H1 (cell line): Measurements from ENCODE around the gene ST6GALNAC4. TPM values are rescaled to one million over a fixed set of nuclear protein-coding genes. Genes with fewer than 3 reads are reported as not detected.

Experiments
- CTCF ChIA-PET: fragments of 300-600 bp; sonication (Branson Sonifier 250); formaldehyde crosslinking; loops from one replicate; lab custom pipeline; 2021; ENCODE audit not compliant: partially characterized antibody; lab: Charles Lee
- POLR2A ChIA-PET: fragments of 300-600 bp; sonication (Branson Sonifier 250); formaldehyde crosslinking; loops from one replicate; lab custom pipeline; 2021; ENCODE audit warnings: inconsistent platforms; ENCODE audit not compliant: partially characterized antibody; lab: Charles Lee
- DNase-seq, 2 experiments: peaks; one replicate each; pipeline versions ENCODE4 v3.0.0 to v3.0.0-alpha.2; 2010 to 2022; ENCODE audit warnings: low spot score in 2 of 2, low read depth in 1 of 2, mixed read lengths in 1 of 2
- FAIRE-seq: peaks from 2 replicates; lab custom pipeline; 2011; peaks lifted over from hg19 to GRCh38; lab: Jason Lieb, UNC
- H2AFZ ChIP-seq: 2 replicates; pipeline ENCODE4 v1.8.1; 2012; ENCODE audit warnings: low read length, inconsistent platforms
- H2AK5ac ChIP-seq: 2 replicates; pipeline ENCODE4 v1.6.1; 2013; ENCODE audit warnings: low read depth, low read length
- H2BK120ac ChIP-seq: replicated peaks from 2 replicates; pipeline ENCODE3; 2013; ENCODE audit warnings: low read depth, low read length, inconsistent platforms
- H2BK12ac ChIP-seq: 2 replicates; pipeline ENCODE4 v1.6.1; 2013; ENCODE audit warnings: low read depth, low read length
- H2BK15ac ChIP-seq: 2 replicates; pipeline ENCODE4 v1.6.1; 2013; ENCODE audit warnings: low read length
- H2BK20ac ChIP-seq: 2 replicates; pipeline ENCODE4 v1.6.1; 2013; ENCODE audit warnings: low read length
- H2BK5ac ChIP-seq: 2 replicates; pipeline ENCODE4 v1.6.1; 2013; ENCODE audit warnings: low read depth, low read length
- H3K14ac ChIP-seq: 2 replicates; pipeline ENCODE4 v1.6.1; 2013; ENCODE audit warnings: inconsistent platforms; ENCODE audit not compliant: insufficient read length
- H3K18ac ChIP-seq: 2 replicates; pipeline ENCODE4 v1.6.1; 2013; ENCODE audit warnings: low read length; ENCODE audit errors: extremely low read depth
- H3K23ac ChIP-seq: 2 replicates; pipeline ENCODE4 v1.6.1; 2013; ENCODE audit warnings: inconsistent platforms; ENCODE audit not compliant: insufficient read length
- H3K23me2 ChIP-seq: 2 replicates; pipeline ENCODE4 v1.6.1; 2013; ENCODE audit warnings: low read depth, low read length
- H3K27ac ChIP-seq: 2 replicates; pipeline ENCODE4 v1.6.1; 2011; ENCODE audit warnings: low read depth, low read length, inconsistent platforms
- H3K27me3 ChIP-seq, 4 experiments: replicated peaks in 1 of 4; 1 replicate in 1 of 4; 2 replicates in 3 of 4; pipeline versions ENCODE4 v1.6.1 to v1.8.1; 2011 to 2013; ENCODE audit warnings: low read length in 3 of 4, mild to moderate bottlenecking in 3 of 4, inconsistent platforms in 2 of 4, mixed read lengths in 2 of 4, moderate library complexity in 1 of 4; ENCODE audit not compliant: control insufficient read depth in 3 of 4, insufficient read depth in 3 of 4; ENCODE audit errors: extremely low read depth in 1 of 4
- H3K36me3 ChIP-seq, 4 experiments: 2 replicates each; pipeline versions ENCODE4 v1.6.1 to v1.8.1; 2011 to 2013; ENCODE audit warnings: mild to moderate bottlenecking in 4 of 4, low read length in 3 of 4, moderate library complexity in 2 of 4, control low read depth in 1 of 4, inconsistent platforms in 1 of 4; ENCODE audit not compliant: insufficient read depth in 4 of 4, control insufficient read depth in 2 of 4
- H3K4ac ChIP-seq: replicated peaks from 2 replicates; pipeline ENCODE3; 2013; ENCODE audit warnings: low read length, low read depth, mixed read lengths, inconsistent platforms; ENCODE audit not compliant: insufficient read length
- H3K4me1 ChIP-seq, 4 experiments: replicated peaks in 1 of 4; 1 replicate in 1 of 4; 2 replicates in 3 of 4; pipeline versions ENCODE4 v1.6.1 to v1.8.1; 2011 to 2013; ENCODE audit warnings: low read length in 3 of 4, inconsistent platforms in 2 of 4, mixed read lengths in 1 of 4; ENCODE audit not compliant: insufficient read depth in 4 of 4, control insufficient read depth in 3 of 4
- H3K4me2 ChIP-seq, 2 experiments: 2 replicates each; pipeline versions ENCODE4 v1.6.1 to v1.8.1; 2011 to 2013; ENCODE audit warnings: low read depth in 2 of 2, low read length in 2 of 2, control low read depth in 1 of 2, inconsistent platforms in 1 of 2, mild to moderate bottlenecking in 1 of 2; ENCODE audit not compliant: insufficient read depth in 1 of 2
- H3K4me3 ChIP-seq, 4 experiments: fragments of 200-600, 300-600 bp in 1 of 4; sonication (generic), shearing (Covaris generic), sonication (Bioruptor Twin) in 1 of 4; 2 replicates each; pipeline versions ENCODE4 v1.5.1 to v1.8.1; 2011 to 2016; ENCODE audit warnings: low read length in 4 of 4, low read depth in 3 of 4, control low read depth in 2 of 4, inconsistent platforms in 2 of 4, mild to moderate bottlenecking in 2 of 4, mixed read lengths in 1 of 4, moderate library complexity in 1 of 4; ENCODE audit not compliant: insufficient read depth in 2 of 4; ENCODE audit errors: extremely low read depth in 1 of 4
- H3K56ac ChIP-seq: replicated peaks from 2 replicates; pipeline ENCODE3; 2013; ENCODE audit warnings: low read depth, mild to moderate bottlenecking, mixed read lengths, low read length, inconsistent platforms; ENCODE audit not compliant: insufficient read length
- H3K79me1 ChIP-seq: 2 replicates; pipeline ENCODE4 v1.6.1; 2013; ENCODE audit warnings: low read depth, low read length, control low read depth
- H3K79me2 ChIP-seq, 2 experiments: 2 replicates each; pipeline versions ENCODE4 v1.6.1 to v1.8.1; 2012 to 2013; ENCODE audit warnings: low read length in 2 of 2, mild to moderate bottlenecking in 2 of 2, inconsistent platforms in 1 of 2; ENCODE audit not compliant: insufficient read depth in 2 of 2, control insufficient read depth in 1 of 2
- H3K9ac ChIP-seq, 4 experiments: replicated peaks in 1 of 4; 1 replicate in 1 of 4; 2 replicates in 3 of 4; pipeline versions ENCODE4 v1.6.1 to v1.8.1; 2011 to 2013; ENCODE audit warnings: low read depth in 3 of 4, low read length in 3 of 4, control low read depth in 2 of 4, mild to moderate bottlenecking in 2 of 4, moderate library complexity in 2 of 4, inconsistent platforms in 1 of 4; ENCODE audit errors: extremely low read depth in 1 of 4
- H3K9me3 ChIP-seq, 2 experiments: 2 replicates each; pipeline versions ENCODE4 v1.6.1 to v1.8.1; 2012 to 2013; ENCODE audit warnings: mild to moderate bottlenecking in 2 of 2, moderate library complexity in 2 of 2, control low read depth in 1 of 2, inconsistent platforms in 1 of 2, low read depth in 1 of 2, low read length in 1 of 2, mixed read lengths in 1 of 2; ENCODE audit not compliant: insufficient read depth in 2 of 2
- H4K20me1 ChIP-seq, 2 experiments: replicated peaks in 1 of 2; 2 replicates each; pipeline versions ENCODE3 to v1.8.1; 2011 to 2013; ENCODE audit warnings: inconsistent platforms in 2 of 2, low read length in 2 of 2, mild to moderate bottlenecking in 1 of 2; ENCODE audit not compliant: insufficient read depth in 2 of 2, control insufficient read depth in 1 of 2
- H4K5ac ChIP-seq: 2 replicates; pipeline ENCODE4 v1.6.1; 2013; ENCODE audit warnings: low read length, low read depth, mixed read lengths, inconsistent platforms; ENCODE audit not compliant: insufficient read length
- H4K8ac ChIP-seq: 2 replicates; pipeline ENCODE4 v1.8.0; 2013; ENCODE audit warnings: mild to moderate bottlenecking, moderate library complexity, low read length, inconsistent platforms; ENCODE audit not compliant: insufficient read depth; ENCODE audit errors: extremely low read depth
- H4K91ac ChIP-seq: replicated peaks from 2 replicates; pipeline ENCODE3; 2013; ENCODE audit warnings: low read length, mixed read lengths, inconsistent platforms; ENCODE audit not compliant: insufficient read length
- EZH2 ChIP-seq: fragments of 200-600 bp; sonication (generic); IDR thresholded peaks from 2 replicates; pipeline ENCODE4 v1.7.1; 2012; ENCODE audit warnings: low read depth, mild to moderate bottlenecking, moderate library complexity, low read length, inconsistent platforms; ENCODE audit not compliant: severe bottlenecking
- KDM5A ChIP-seq: fragments of 200-600 bp; IDR thresholded peaks from 2 replicates; pipeline ENCODE4 v1.7.1; 2012; ENCODE audit warnings: mild to moderate bottlenecking, low read length, inconsistent platforms, mixed read lengths
- RXRA ChIP-seq: IDR thresholded peaks from 2 replicates; pipeline ENCODE4 v1.6.1; 2011; ENCODE audit warnings: low read depth, mild to moderate bottlenecking, low read length, moderate library complexity; ENCODE audit not compliant: insufficient read depth
- SIN3A ChIP-seq, 2 experiments: IDR thresholded peaks in 1 of 2; conservative IDR thresholded peaks in 1 of 2; 2 replicates each; pipeline ENCODE4 v1.6.1; 2011 to 2012; ENCODE audit warnings: low read length in 2 of 2, improper control_type of control experiment in 1 of 2, low read depth in 1 of 2, mild to moderate bottlenecking in 1 of 2
- TAF1 ChIP-seq: IDR thresholded peaks from 2 replicates; pipeline ENCODE4 v1.6.1; 2011; ENCODE audit warnings: mild to moderate bottlenecking, low read depth, low read length
- WGBS, 2 experiments: shearing (Covaris generic) in 1 of 2; methylation state at CpG; one replicate each; pipeline versions ENCODE4 v1.1.6 to v1.1.7; 2013 to 2015; ENCODE audit warnings: low lambda C conversion rate in 2 of 2, mixed read lengths in 2 of 2, inconsistent platforms in 1 of 2, low coverage in 1 of 2, missing lambda C conversion rate in 1 of 2; ENCODE audit not compliant: insufficient replicate concordance in 2 of 2, insufficient coverage in 1 of 2, insufficient read length in 1 of 2; ENCODE audit errors: extremely low coverage in 1 of 2, missing lambda C conversion rate in 1 of 2; 5-methylcytosine and 5-hydroxymethylcytosine counted together
- polyA plus RNA-seq, 7 experiments: library from polyadenylated mRNA; depleted of rRNA in 3 of 7; stranded (reverse) in 5 of 7; unstranded in 2 of 7; fragments of >200 nt in 5 of 7; fragments of 200-250 nt in 2 of 7; gene quantifications; 1 replicate in 5 of 7; 2 replicates in 1 of 7; 4 replicates in 1 of 7; pipeline versions ENCODE4 v1.2.1 to v1.2.3, GENCODE V29; 2011 to 2013; ENCODE audit warnings: missing spikeins in 2 of 7, mixed read lengths in 2 of 7
- total RNA-seq: library from RNA; stranded (reverse); fragmentation: NEBNext Ultra II Directional; extraction: Animal tissue kit (Norgen Biotek cat#: 25700); gene quantifications from 2 replicates; pipeline ENCODE4 v1.2.1, GENCODE V29; 2021

ST6GALNAC4 gene
- total and polyA plus RNA-seq, 2 of the 8 experiments (the other 6 are each of a cell fraction or from before 2014, with no cell fraction given): 21.8 to 34.1 TPM

GRCh38 chr9:127926906-127927200 lies 10.0 kb upstream of the ST6GALNAC4 start:
- 3% methylated on average over 13 of the region's 19 CpGs; no CpG with 5 or more reads in 1 of the 2 experiments for WGBS, 2 experiments
- H3K9me3 ChIP-seq: no peaks in the 10 kb centered on the region
- peak overlapping the region; percentile 76 to 95 for H3K4me2 ChIP-seq
- no peak overlapping the region for H2AK5ac ChIP-seq
- H3K36me3 ChIP-seq: no peaks in the 10 kb centered on the region
- H2BK20ac ChIP-seq: no peak overlapping the region
- no peaks in the 10 kb centered on the region for H3K79me1 ChIP-seq
- H2BK120ac ChIP-seq: no peak overlapping the region
- H2BK12ac ChIP-seq: peak overlapping the region; percentile 68; the same call in 1 of the 2 replicates
- no peak overlapping the region for H2BK15ac ChIP-seq
- H4K20me1 ChIP-seq: peaks cover 0 to 3% of the 10 kb centered on the region in 2 experiments
- ChIA-PET POLR2A (interaction anchor here (1.1 kb wide), 1 partner anchor 27 kb away, joined by 3 read pairs; the partner anchor contains the start of gene ST6GALNAC6), CTCF (interaction anchor here (0.9 to 1.1 kb wide), 3 partner anchors 16 to 108 kb away, joined by 3 to 5 read pairs (median 3); no protein-coding TSS in a partner anchor)
- peak overlapping the region; percentile 72; the same call in 1 of the 2 replicates for H4K8ac ChIP-seq
- H4K91ac ChIP-seq: no peak overlapping the region
- H3K14ac ChIP-seq: no peak overlapping the region
- H3K18ac ChIP-seq: peak overlapping the region; percentile 78
- TF ChIP-seq TAF1: peak; percentile 34; the same call in 1 of the 2 replicates
- no peak for TF ChIP-seq RXRA
- peak in 1 of 2 experiments; percentile 74; a peak in 2 of 4 replicates for TF ChIP-seq SIN3A (conservative IDR thresholded peaks at IDR 0.05 in 1 of 2, IDR thresholded peaks at IDR 0.05 in 1 of 2; ENCODE audit: low read depth in 1 of 2, low read length in 2 of 2)
- TF ChIP-seq KDM5A: no peak
- no peak for TF ChIP-seq EZH2
- H3K4me1 ChIP-seq: peaks cover 13 to 24% (median 20%) of the 10 kb centered on the region in 4 experiments
- no peak overlapping the region for H3K27ac ChIP-seq
- H3K9ac ChIP-seq: peak overlapping the region; percentile 1 to 63 (median 42); a peak in 5 of 7 replicates
- H2BK5ac ChIP-seq: peak overlapping the region; percentile 44; the same call in 1 of the 2 replicates
- DNase-seq: no peak
- H3K23ac ChIP-seq: no peak overlapping the region
- H2AFZ ChIP-seq: peak overlapping the region; percentile 61; the same call in 1 of the 2 replicates
- peak overlapping the region; percentile 0 for H3K56ac ChIP-seq
- H4K5ac ChIP-seq: no peak overlapping the region
- peaks cover 0 to 21% (median 16%) of the 10 kb centered on the region in 4 experiments; a peak in 6 of 7 replicates for H3K27me3 ChIP-seq
- no peaks in the 10 kb centered on the region for H3K79me2 ChIP-seq
- no peak overlapping the region for H3K4ac ChIP-seq
- FAIRE-seq: no peak
- peaks cover 20% of the 10 kb centered on the region; the same call in 1 of the 2 replicates for H3K23me2 ChIP-seq
- H3K4me3 ChIP-seq: peak overlapping the region; percentile 41 to 81 (median 72)
